Activated CD4-positive, alpha-beta memory T cell treated with anti-CD3 and anti-CD28 coated beads, Interleukin-2, amount 10 ng/mL, durations not matched to agents 7 days and 5 days (primary cell): Measurements from ENCODE around the gene PLEKHG2. TPM values are rescaled to one million over a fixed set of nuclear protein-coding genes. Genes with fewer than 3 reads are reported as not detected.
A peak's percentile ranks its signal among the peaks of the same experiment; 100 is the strongest.

Experiments used
- CTCF ChIA-PET: fragments of 350-600 bp; sonication (Branson Sonifier 250); formaldehyde crosslinking; loops from one replicate; lab custom pipeline; 2021; ENCODE audit warnings: antibody characterized with exemption, inconsistent platforms; lab: Charles Lee
- POLR2A ChIA-PET: fragments of 350-600 bp; sonication (Branson Sonifier 250); formaldehyde crosslinking; loops from one replicate; lab custom pipeline; 2021; ENCODE audit warnings: antibody characterized with exemption; lab: Charles Lee
- DNase-seq: peaks from one replicate; pipeline ENCODE4 v3.0.0-alpha.2; 2020
- H3K27ac Mint-ChIP-seq: one replicate; pipeline ENCODE4 v1.8.0; 2021; ENCODE audit warnings: mild to moderate bottlenecking, mixed read lengths
- H3K27me3 Mint-ChIP-seq: one replicate; pipeline ENCODE4 v1.8.0; 2021; ENCODE audit warnings: mixed read lengths
- H3K36me3 Mint-ChIP-seq: one replicate; pipeline ENCODE4 v1.8.0; 2021; ENCODE audit warnings: low read depth, mixed read lengths
- H3K4me1 Mint-ChIP-seq: one replicate; pipeline ENCODE4 v1.8.0; 2021; ENCODE audit warnings: mixed read lengths
- H3K4me3 Mint-ChIP-seq: one replicate; pipeline ENCODE4 v1.8.0; 2021; ENCODE audit warnings: mild to moderate bottlenecking, mixed read lengths
- H3K9me3 Mint-ChIP-seq: one replicate; pipeline ENCODE4 v1.8.0; 2021; ENCODE audit warnings: mixed read lengths
- total RNA-seq, 2 experiments: library from RNA; stranded (reverse); gene quantifications; one replicate each; pipeline ENCODE4 v1.2.3, GENCODE V29; 2021

Gene PLEKHG2
- total RNA-seq, 2 experiments from 2014 or later, result 82.4 to 93.0 TPM

DNA sequence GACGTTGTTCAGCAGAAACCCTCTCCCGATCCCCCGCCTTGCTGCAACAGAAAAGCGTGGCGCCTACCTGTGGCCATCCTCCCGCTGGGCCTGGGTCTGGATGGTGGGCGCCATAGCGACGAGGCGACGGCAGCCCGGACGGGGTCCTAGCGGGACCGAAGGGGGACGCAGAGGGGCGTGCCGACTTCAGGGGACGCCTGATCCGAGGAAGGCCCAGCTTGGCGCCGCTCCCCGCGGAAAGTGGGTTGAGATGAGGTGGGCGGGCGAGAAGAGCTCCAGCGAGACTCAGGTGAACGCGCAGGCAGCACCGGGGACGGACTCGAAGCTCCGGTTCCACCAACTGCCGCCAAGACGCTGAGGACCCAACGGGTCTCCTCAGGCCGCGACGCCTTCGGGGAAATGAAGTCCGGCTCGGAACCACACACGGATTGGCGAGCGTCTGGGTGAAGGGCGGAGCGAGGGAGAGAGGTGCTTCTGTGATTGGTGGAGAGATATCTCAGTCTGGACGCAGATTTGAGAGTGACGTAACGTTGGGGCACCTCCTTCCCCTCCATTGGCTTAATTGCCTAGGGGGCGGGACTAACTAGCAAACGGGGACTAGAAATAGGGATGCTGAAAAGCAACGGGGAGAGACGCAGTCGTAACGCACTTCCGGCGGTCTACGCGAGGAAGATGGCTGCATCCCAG is 21.6 kb upstream of the PLEKHG2 start, which contains the start of the genes MED29 and PAF1:
Gene MED29 (plus strand): TSS at position 628 of the 687 bp plus-strand sequence. CDS start 45 bp downstream, at position 673.
Gene PAF1 (minus strand): TSS at position 356 of the 687 bp plus-strand sequence. CDS start 242 bp downstream, at position 114.
- DNase-seq, result peak; percentile 97
- ChIA-PET CTCF (interaction anchor here (0.5 to 3.9 kb wide), 11 partner anchors 11 to 800 kb away, joined by 3 to 34 read pairs (median 4); partner anchors contain the start of genes PLEKHG2, RPS16 and SAMD4B), POLR2A (interaction anchor here (0.9 to 3.4 kb wide), 28 partner anchors 12 to 549 kb away, joined by 3 to 60 read pairs (median 4); partner anchors contain the start of genes DLL3, EID2, GMFG and IFNL4)
- Mint-ChIP-seq H3K27ac (peak within 1 kb of the TSS; percentile 97), H3K36me3 (peaks cover 54% of the 10 kb centered on the region), H3K27me3 (no peaks in the 10 kb centered on the region), H3K4me1 (peaks cover 51% of the 10 kb centered on the region), H3K4me3 (peak within 1 kb of the TSS; percentile 90), H3K9me3 (no peaks in the 10 kb centered on the region)

GRCh38 chr19:39397360-39398296 is 14.8 kb upstream of the PLEKHG2 start:
- Mint-ChIP-seq H3K36me3 (peaks cover 42% of the 10 kb centered on the region), H3K27ac (peak overlapping the region; percentile 96), H3K9me3 (no peaks in the 10 kb centered on the region), H3K4me1 (peaks cover 76% of the 10 kb centered on the region), H3K4me3 (peak overlapping the region; percentile 68), H3K27me3 (no peaks in the 10 kb centered on the region)
- ChIA-PET CTCF (interaction anchor here (0.8 to 3.5 kb wide), 17 partner anchors 10 to 853 kb away, joined by 3 to 113 read pairs (median 3); partner anchors contain the start of genes EID2, EID2B, GMFG and PLEKHG2), POLR2A (interaction anchor here (0.6 to 7.7 kb wide), 20 partner anchors 8 to 445 kb away, joined by 3 to 195 read pairs (median 4); partner anchors contain the start of genes EID2B, GMFG, PLEKHG2 and RPS16)
- peak; percentile 95 for DNase-seq

GRCh38 chr19:39398297-39398864 is 14.1 kb upstream of the PLEKHG2 start:
- peaks cover 40% of the 10 kb centered on the region for H3K36me3 Mint-ChIP-seq
- CTCF ChIA-PET, result interaction anchor here (0.8 to 3.5 kb wide), 16 partner anchors 9 to 853 kb away, joined by 3 to 113 read pairs (median 4); partner anchors contain the start of genes EID2, EID2B, GMFG and PLEKHG2
- H3K27me3 Mint-ChIP-seq, result no peaks in the 10 kb centered on the region
- peak; percentile 79 for DNase-seq
- H3K27ac Mint-ChIP-seq, result peak overlapping the region; percentile 96
- POLR2A ChIA-PET, result interaction anchor here (0.8 to 7.7 kb wide), 15 partner anchors 9 to 444 kb away, joined by 3 to 195 read pairs (median 4); partner anchors contain the start of genes GMFG, PLEKHG2, RPS16 and SAMD4B
- no peaks in the 10 kb centered on the region for H3K9me3 Mint-ChIP-seq
- H3K4me1 Mint-ChIP-seq, result peaks cover 75% of the 10 kb centered on the region
- H3K4me3 Mint-ChIP-seq, result peak overlapping the region; percentile 68

DNA sequence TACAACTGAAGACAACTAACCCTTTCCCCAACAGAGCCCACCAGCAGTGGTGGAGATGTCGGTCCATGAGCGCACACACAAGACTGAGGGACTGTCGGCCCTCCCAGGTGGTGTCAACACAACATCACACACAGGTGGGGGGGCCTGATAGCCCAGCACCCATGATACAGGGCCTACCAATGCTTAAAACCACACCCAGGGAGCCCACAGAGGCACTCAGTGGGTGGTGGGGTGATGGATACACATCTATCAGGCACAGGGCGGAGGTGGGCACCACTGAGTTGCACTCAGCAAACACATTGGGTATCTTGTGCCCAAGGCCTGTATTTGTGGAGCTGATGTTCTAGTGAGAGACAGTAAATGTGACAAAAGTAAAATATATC is 12.8 kb upstream of the PLEKHG2 start:
- Mint-ChIP-seq H3K4me3 (no peak overlapping the region), H3K27me3 (no peaks in the 10 kb centered on the region), H3K9me3 (no peaks in the 10 kb centered on the region), H3K36me3 (peaks cover 34% of the 10 kb centered on the region), H3K27ac (peak overlapping the region; percentile 96), H3K4me1 (peaks cover 75% of the 10 kb centered on the region)
- no peak for DNase-seq
- POLR2A ChIA-PET, result interaction anchor here (0.7 to 10.6 kb wide), 7 partner anchors 8 to 64 kb away, joined by 3 to 195 read pairs (median 60); partner anchors contain the start of genes GMFG, MED29, PAF1 and PLEKHG2
- CTCF ChIA-PET, result interaction anchor here (2.8 to 3.5 kb wide), 3 partner anchors 8 to 12 kb away, joined by 30 to 113 read pairs (median 57); partner anchors contain the start of genes PLEKHG2 and ZFP36

GRCh38 chr19:39400061-39400460 is 12.4 kb upstream of the PLEKHG2 start:
- Mint-ChIP-seq H3K4me3 (no peak overlapping the region), H3K27ac (peak overlapping the region; percentile 96), H3K27me3 (no peaks in the 10 kb centered on the region), H3K9me3 (no peaks in the 10 kb centered on the region), H3K36me3 (peaks cover 31% of the 10 kb centered on the region), H3K4me1 (peaks cover 76% of the 10 kb centered on the region)
- DNase-seq, result no peak
- ChIA-PET POLR2A (interaction anchor here (0.7 to 10.6 kb wide), 5 partner anchors 8 to 64 kb away, joined by 3 to 195 read pairs (median 157); partner anchors contain the start of genes GMFG, MED29, PAF1 and PLEKHG2), CTCF (interaction anchor here (1.3 to 2.8 kb wide), 2 partner anchors 12 to 58 kb away, joined by 4 to 30 read pairs; partner anchors contain the start of genes PLEKHG2 and SAMD4B)

DNA sequence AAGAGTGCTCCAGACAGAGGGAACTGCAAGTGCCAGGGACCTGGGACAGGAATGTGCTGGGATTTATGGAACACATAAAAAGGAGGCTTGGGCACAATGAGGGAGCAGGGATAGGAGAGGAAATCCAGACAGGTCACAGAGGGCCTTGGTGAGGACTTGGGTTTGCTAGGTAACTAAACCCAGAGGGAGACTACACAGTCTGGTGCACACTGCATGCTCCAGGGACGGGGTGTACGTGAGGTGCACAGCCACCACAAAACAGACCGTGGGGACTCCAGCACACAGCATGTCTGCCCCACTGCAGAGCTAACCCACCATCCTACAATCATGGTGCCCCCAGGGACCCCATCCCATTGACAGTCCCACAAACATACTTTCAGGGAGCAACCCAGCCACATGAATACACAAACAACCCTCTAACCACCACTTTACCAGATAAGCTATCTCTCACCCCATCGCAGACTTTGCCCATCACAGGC is 11.4 kb upstream of the PLEKHG2 start:
- H3K27me3 Mint-ChIP-seq, result no peaks in the 10 kb centered on the region
- no peaks in the 10 kb centered on the region for H3K9me3 Mint-ChIP-seq
- H3K4me3 Mint-ChIP-seq, result peak overlapping the region; percentile 76
- H3K4me1 Mint-ChIP-seq, result peaks cover 80% of the 10 kb centered on the region
- H3K36me3 Mint-ChIP-seq, result peaks cover 23% of the 10 kb centered on the region
- POLR2A ChIA-PET, result interaction anchor here (0.7 to 10.6 kb wide), 12 partner anchors 10 to 138 kb away, joined by 3 to 175 read pairs (median 4); partner anchors contain the start of genes GMFG, MED29, PAF1 and PLEKHG2
- CTCF ChIA-PET, result interaction anchor here (0.9 to 2.8 kb wide), 8 partner anchors 10 to 443 kb away, joined by 3 to 30 read pairs (median 4); partner anchors contain the start of genes EID2B, MED29, PAF1 and PLEKHG2
- H3K27ac Mint-ChIP-seq, result peak overlapping the region; percentile 98
- DNase-seq, result no peak

- Mint-ChIP-seq H3K4me1 (peaks cover 83% of the 10 kb centered on the region), H3K27ac (peak overlapping the region; percentile 98), H3K9me3 (no peaks in the 10 kb centered on the region), H3K36me3 (peaks cover 23% of the 10 kb centered on the region), H3K4me3 (peak overlapping the region; percentile 76), H3K27me3 (no peaks in the 10 kb centered on the region)
- ChIA-PET CTCF (interaction anchor here (0.5 to 2.8 kb wide), 10 partner anchors 10 to 526 kb away, joined by 3 to 30 read pairs (median 4); partner anchors contain the start of genes EID2B, MED29, PAF1 and PLEKHG2), POLR2A (interaction anchor here (0.6 to 10.6 kb wide), 14 partner anchors 10 to 138 kb away, joined by 3 to 175 read pairs (median 4); partner anchors contain the start of genes GMFG, MED29, PAF1 and PLEKHG2)
- DNase-seq, result peak; percentile 91
These were observed 10.7 kb upstream of the PLEKHG2 start for GRCh38 chr19:39401549-39402345.

DNA sequence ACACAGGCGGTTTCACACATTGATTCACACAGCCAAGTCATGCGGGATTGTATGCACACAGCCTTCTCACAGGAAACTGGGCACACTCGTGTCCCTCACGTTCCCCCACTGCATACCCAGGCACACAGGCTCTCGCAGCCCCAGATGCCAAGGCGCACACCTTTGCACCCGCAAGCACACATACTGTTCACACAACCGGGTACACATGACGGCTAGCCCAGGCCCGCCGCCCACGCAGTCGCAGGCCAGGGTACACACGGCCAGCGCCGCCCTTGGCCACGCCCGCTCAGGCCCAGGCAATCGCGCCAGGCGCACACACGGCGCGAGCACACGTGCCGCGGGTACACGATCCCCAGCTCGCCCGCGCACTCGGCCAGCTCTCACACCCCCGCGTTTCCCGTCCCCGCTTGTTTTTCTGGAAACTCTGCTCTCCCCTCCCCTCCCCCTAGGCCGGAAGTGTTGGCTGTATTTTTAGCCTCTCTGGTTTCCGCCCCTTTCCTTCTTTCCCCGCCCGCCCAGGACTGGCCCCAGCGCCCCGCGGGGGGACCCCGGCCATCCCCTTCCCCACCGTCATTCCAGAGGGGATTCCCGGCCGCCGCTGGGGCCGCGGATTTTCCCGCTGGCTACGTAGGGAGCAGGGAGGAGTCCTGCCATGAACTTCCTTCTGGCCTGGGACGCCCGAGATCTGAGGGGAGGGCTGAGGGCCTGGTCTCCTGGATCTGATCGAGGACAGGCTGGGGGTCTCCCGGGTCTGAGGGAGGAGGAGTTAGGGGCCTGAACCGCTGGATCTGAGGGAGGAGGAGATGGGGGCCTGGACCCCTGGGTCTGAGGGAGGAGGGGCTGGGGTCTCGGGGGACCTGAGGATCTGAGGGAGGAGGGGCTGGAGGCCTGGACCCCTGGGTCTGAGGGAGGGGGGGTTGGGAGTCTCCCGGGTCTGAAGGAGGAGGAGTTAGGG is 9.8 kb upstream of the PLEKHG2 start:
- peak overlapping the region; percentile 98 for H3K27ac Mint-ChIP-seq
- ChIA-PET POLR2A (interaction anchor here (0.9 to 10.6 kb wide), 10 partner anchors 9 to 67 kb away, joined by 3 to 175 read pairs (median 14); partner anchors contain the start of genes GMFG, MED29, PAF1 and PLEKHG2), CTCF (interaction anchor here (0.5 to 2.8 kb wide), 4 partner anchors 9 to 526 kb away, joined by 3 to 30 read pairs (median 4); partner anchors contain the start of genes MED29, PAF1, PLEKHG2 and SAMD4B)
- DNase-seq, result peak; percentile 90
- H3K4me3 Mint-ChIP-seq, result peak overlapping the region; percentile 76
- H3K36me3 Mint-ChIP-seq, result peaks cover 28% of the 10 kb centered on the region
- no peaks in the 10 kb centered on the region for H3K9me3 Mint-ChIP-seq
- H3K4me1 Mint-ChIP-seq, result peaks cover 75% of the 10 kb centered on the region
- no peaks in the 10 kb centered on the region for H3K27me3 Mint-ChIP-seq

DNA sequence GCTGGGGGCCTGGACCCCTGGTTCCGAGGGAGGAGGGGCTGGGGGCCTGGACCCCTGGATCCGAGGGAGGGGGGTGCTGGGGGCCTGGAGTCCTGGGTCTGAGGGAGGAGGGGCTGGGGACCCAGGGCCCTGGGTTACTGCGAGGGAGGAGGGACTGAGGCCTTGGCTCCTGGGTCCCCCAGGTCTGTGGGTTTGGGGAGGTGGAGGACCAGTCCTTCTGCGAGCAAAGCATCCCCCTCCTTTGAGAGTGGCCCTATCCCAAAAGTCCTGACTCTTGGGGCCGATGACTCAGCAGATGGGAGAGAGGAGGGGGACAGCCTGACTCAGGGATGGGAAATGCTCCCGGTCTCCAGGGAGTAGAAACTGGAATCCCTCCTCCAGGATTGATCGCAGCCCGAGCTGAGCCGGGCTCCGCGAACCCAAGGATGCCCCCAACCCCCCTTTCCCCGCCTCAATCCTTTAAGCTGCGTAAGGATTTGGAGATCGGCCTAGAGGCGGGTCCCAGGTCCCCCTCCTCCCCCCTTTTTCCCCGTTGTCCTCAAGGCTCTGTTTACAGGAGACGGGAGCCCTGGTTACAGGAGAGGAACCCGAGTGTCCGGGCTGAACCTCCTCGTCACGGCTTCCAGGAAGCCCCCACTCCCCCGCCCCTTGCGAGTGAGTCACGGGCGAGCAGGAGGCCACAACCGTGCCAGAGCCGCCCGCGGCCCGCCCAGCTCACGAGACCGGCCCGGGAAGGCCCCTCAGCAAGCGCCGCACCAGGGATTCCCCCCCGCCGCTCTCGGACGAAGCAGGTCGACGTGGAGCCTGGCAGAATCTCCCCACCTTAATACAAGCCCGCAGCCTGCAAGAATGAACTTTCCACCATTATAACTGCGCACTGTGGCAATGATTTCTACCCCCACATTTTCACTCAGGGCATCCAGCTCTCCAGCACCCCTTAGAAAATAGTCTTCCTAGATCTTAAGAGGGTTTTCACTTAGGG is 8.8 kb upstream of the PLEKHG2 start:
- Mint-ChIP-seq H3K27me3 (no peaks in the 10 kb centered on the region), H3K9me3 (no peaks in the 10 kb centered on the region), H3K4me3 (peak overlapping the region; percentile 76), H3K36me3 (peaks cover 33% of the 10 kb centered on the region), H3K4me1 (peaks cover 65% of the 10 kb centered on the region), H3K27ac (peak overlapping the region; percentile 98)
- peak; percentile 95 for DNase-seq
- CTCF ChIA-PET, result no interaction called here
- POLR2A ChIA-PET, result interaction anchor here (0.9 to 10.6 kb wide), 8 partner anchors 8 to 67 kb away, joined by 3 to 175 read pairs (median 15); partner anchors contain the start of genes MED29, PAF1, PLEKHG2 and RPS16
